Lower leg skin (tissue), 4 donors: ENCODE results near the gene RAP1GDS1. TPM values are rescaled to one million over a fixed set of nuclear protein-coding genes. Genes with fewer than 3 reads are reported as not detected.

Experiments used
- DNase-seq, 2 donors: peaks; one replicate each; pipeline ENCODE4 v3.0.0-alpha.2; 2019; ENCODE audit warnings: low spot score in 2 of 2
- H3K4me3 ChIP-seq: fragments of 200-600 bp; sonication (generic); 2 replicates; pipeline ENCODE4 v1.5.1; 2017; ENCODE audit warnings: mild to moderate bottlenecking, low read depth; ENCODE audit not compliant: poor library complexity, severe bottlenecking
- CTCF ChIP-seq, 3 donors: fragments of 450-650 bp; IDR thresholded peaks; one replicate each; pipeline ENCODE4 v1.5.1; 2016; ENCODE audit warnings: antibody characterized with exemption in 3 of 3, mild to moderate bottlenecking in 3 of 3, moderate library complexity in 2 of 3
- POLR2A ChIP-seq, 2 donors: fragments of 450-650 bp; IDR thresholded peaks; one replicate each; pipeline ENCODE4 v1.6.1; 2016 to 2017; ENCODE audit warnings: antibody characterized with exemption in 2 of 2, mild to moderate bottlenecking in 1 of 2, moderate library complexity in 1 of 2
- WGBS, 2 donors: methylation state at CpG; one replicate each; pipeline ENCODE4 v1.1.5; 2018; 5-methylcytosine and 5-hydroxymethylcytosine counted together
- intact Hi-C: fragments of 100-400 bp; cut with DNase I; formaldehyde crosslinking; loops from one replicate; pipeline ENCODE4 v1.15.0; 2023; ENCODE audit warnings: low total_unique reads
- total RNA-seq, 4 donors: library from RNA; depleted of rRNA; stranded (reverse); fragments of >200 nt; gene quantifications; one replicate each; pipeline ENCODE4 v1.1.0, GENCODE V29; 2016

Gene RAP1GDS1
- total RNA-seq, 4 donors from 2014 or later: 24.1 to 29.2 (median 26.5) TPM

- DNase-seq: no peak
- no peak overlapping the region for H3K4me3 ChIP-seq
- intact Hi-C loops: no loop called here
- TF ChIP-seq POLR2A (IDR thresholded peaks at IDR 0.05) (no peak), CTCF (IDR thresholded peaks at IDR 0.05) (no peak)
- WGBS, 2 donors: 78 to 79% methylated on average over 4 of the region's 4 CpGs
Observed at GRCh38 chr4:98343626-98344025, 82.4 kb downstream of the RAP1GDS1 start.

GRCh38 chr4:98345838-98346237 lies 84.7 kb downstream of the RAP1GDS1 start:
- DNase-seq: no peak
- TF ChIP-seq POLR2A (IDR thresholded peaks at IDR 0.05): no peak
- no peak for TF ChIP-seq CTCF (IDR thresholded peaks at IDR 0.05)
- intact Hi-C loops: no loop called here
- 66 to 73% methylated on average over 3 of the region's 3 CpGs for WGBS, 2 donors
- H3K4me3 ChIP-seq: no peak overlapping the region

- intact Hi-C loops: no loop called here
- no peak for TF ChIP-seq POLR2A (IDR thresholded peaks at IDR 0.05)
- no peak for TF ChIP-seq CTCF (IDR thresholded peaks at IDR 0.05)
- WGBS, 2 donors: 52 to 64% methylated on average over 7 of the region's 7 CpGs
- no peak overlapping the region for H3K4me3 ChIP-seq
- no peak for DNase-seq
Observed at GRCh38 chr4:98352396-98352795, 91.2 kb downstream of the RAP1GDS1 start.

- TF ChIP-seq CTCF (IDR thresholded peaks at IDR 0.05) (no peak), POLR2A (IDR thresholded peaks at IDR 0.05) (no peak)
- H3K4me3 ChIP-seq: no peak overlapping the region
Observed at GRCh38 chr4:98352940-98353339, 91.8 kb downstream of the RAP1GDS1 start.

GRCh38 chr4:98358630-98359248 lies 97.6 kb downstream of the RAP1GDS1 start:
- TF ChIP-seq CTCF (IDR thresholded peaks at IDR 0.05) (no peak), POLR2A (IDR thresholded peaks at IDR 0.05) (no peak)
- DNase-seq: no peak
- no peak overlapping the region for H3K4me3 ChIP-seq
- WGBS, 2 donors: 97% methylated on average over 2 of the region's 2 CpGs
- intact Hi-C loops: no loop called here

More at GRCh38 chr4:98352940-98353339, 91.8 kb downstream of the RAP1GDS1 start:
- DNase-seq: no peak
- 83 to 85% methylated on average over 4 of the region's 4 CpGs for WGBS, 2 donors
- intact Hi-C loops: no loop called here

GRCh38 chr4:98359646-98360045 lies 98.5 kb downstream of the RAP1GDS1 start:
- H3K4me3 ChIP-seq: no peak overlapping the region
- WGBS, 2 donors: 95 to 96% methylated on average over 4 of the region's 4 CpGs
- no peak for DNase-seq
- no peak for TF ChIP-seq POLR2A (IDR thresholded peaks at IDR 0.05)
- TF ChIP-seq CTCF (IDR thresholded peaks at IDR 0.05): no peak
- intact Hi-C loops: no loop called here
